Hematopoietic multipotent progenitor cell treated with erythropoietin and hydrocortisone succinate and interleukin-3 and kit ligand, for 4 days (in vitro differentiated cells): ENCODE measurements around the gene VAV3.
A peak's percentile ranks its signal among the peaks of the same experiment; 100 is the strongest.

ENCODE experiments used
- DNase-seq: peaks from one replicate; pipeline ENCODE4 v3.0.0-alpha.2; 2015

VAV3 gene

GRCh38 chr1:107829036-107829770, 135.8 kb downstream of the VAV3 start:
- peak; percentile 85 for DNase-seq

- DNase-seq = peak; percentile 79
Observed at GRCh38 chr1:107824946-107825345, 140.0 kb downstream of the VAV3 start.

GRCh38 chr1:107821340-107821739, 143.6 kb downstream of the VAV3 start:
- no peak for DNase-seq

- no peak for DNase-seq
Observed at GRCh38 chr1:107820801-107821200, 144.2 kb downstream of the VAV3 start.

GRCh38 chr1:107817935-107818334, 147.0 kb downstream of the VAV3 start:
- no peak for DNase-seq

- peak; percentile 66 for DNase-seq
Observed at GRCh38 chr1:107817206-107817605, 147.8 kb downstream of the VAV3 start.

- no peak for DNase-seq
Observed at GRCh38 chr1:107810291-107810951, 154.6 kb downstream of the VAV3 start.

GRCh38 chr1:107807855-107808254, 157.1 kb downstream of the VAV3 start:
- no peak for DNase-seq

- no peak for DNase-seq
Observed at GRCh38 chr1:107807405-107807804, 157.6 kb downstream of the VAV3 start.

GRCh38 chr1:107806902-107807301, 158.1 kb downstream of the VAV3 start:
- DNase-seq = no peak

GRCh38 chr1:107804741-107805140, 160.2 kb downstream of the VAV3 start:
- DNase-seq = peak; percentile 65

GRCh38 chr1:107804134-107804533, 160.8 kb downstream of the VAV3 start:
- peak; percentile 70 for DNase-seq

- no peak for DNase-seq
Observed at GRCh38 chr1:107803579-107803978, 161.4 kb downstream of the VAV3 start.

- DNase-seq = no peak
Observed at GRCh38 chr1:107802654-107803053, 162.3 kb downstream of the VAV3 start.

- peak; percentile 83 for DNase-seq
Observed at GRCh38 chr1:107795994-107796393, 169.0 kb downstream of the VAV3 start.

- no peak for DNase-seq
Observed at GRCh38 chr1:107795441-107795840, 169.5 kb downstream of the VAV3 start.

- DNase-seq = no peak
Observed at GRCh38 chr1:107794571-107794970, 170.4 kb downstream of the VAV3 start.

- DNase-seq = no peak
Observed at GRCh38 chr1:107793896-107794453, 171.0 kb downstream of the VAV3 start.

- DNase-seq = no peak
Observed at GRCh38 chr1:107791348-107791747, 173.6 kb downstream of the VAV3 start.

GRCh38 chr1:107789817-107790524, 175.0 kb downstream of the VAV3 start:
- no peak for DNase-seq

- DNase-seq = peak; percentile 53
Observed at GRCh38 chr1:107788206-107789202, 176.5 kb downstream of the VAV3 start.

GRCh38 chr1:107787299-107787698, 177.7 kb downstream of the VAV3 start:
- DNase-seq = peak; percentile 78
